Measurements from ENCODE around the gene NELL1.

DNA sequence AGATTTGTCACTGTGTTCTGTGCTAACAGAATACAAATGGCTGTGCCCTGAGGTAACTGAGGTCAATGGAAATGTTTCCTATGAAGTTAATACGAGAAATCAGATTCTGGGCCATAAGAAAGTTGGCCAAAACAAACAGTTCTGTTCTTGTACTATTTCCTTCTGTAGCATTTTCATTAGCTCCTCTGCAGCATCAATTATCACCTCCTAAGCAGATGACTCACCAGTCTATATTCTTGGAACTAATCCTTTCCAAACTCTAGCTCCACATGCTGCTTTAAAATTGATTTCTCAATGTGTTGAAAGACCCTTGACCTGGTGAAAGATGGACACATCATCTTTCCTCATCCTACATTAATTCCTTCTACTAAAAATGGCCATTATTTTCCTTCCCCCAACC lies 736.0 kb downstream of the NELL1 start:
- TF ChIP-seq GATA2 (IDR thresholded peaks at IDR 0.05; ENCODE audit: low read depth, low read length) (no peak), GATA3 (IDR thresholded peaks at IDR 0.05; ENCODE audit: low read depth, low read length) (no peak)
